Mesenchymal stem cell (in vitro differentiated cells and primary cell): ENCODE data around the gene SH3PXD2A.
"Not testable (repeated sequence)": the region's sequence is repeated elsewhere in the genome, so short reads cannot be mapped to it uniquely, and the experiment has no call there.

Experiments used
- DNase-seq: peaks from one replicate; pipeline ENCODE4 v3.0.0-alpha.2; 2013
- H2AFZ ChIP-seq: one replicate; pipeline ENCODE4 v1.6.1; 2013; ENCODE audit warnings: low read depth, mild to moderate bottlenecking, control low read depth, inconsistent platforms, low read length, moderate library complexity
- H2AK5ac ChIP-seq: 2 replicates; pipeline ENCODE4 v1.6.1; 2013; ENCODE audit warnings: low read length, moderate library complexity, mild to moderate bottlenecking, inconsistent platforms; ENCODE audit not compliant: severe bottlenecking
- H2BK120ac ChIP-seq: one replicate; pipeline ENCODE4 v1.6.1; 2013; ENCODE audit warnings: low read depth, mild to moderate bottlenecking, inconsistent platforms, low read length, moderate library complexity
- H2BK12ac ChIP-seq, 2 experiments: one replicate each; pipeline ENCODE4 v1.6.1; 2013; ENCODE audit warnings: inconsistent platforms in 2 of 2, low read length in 2 of 2, mild to moderate bottlenecking in 2 of 2, moderate library complexity in 2 of 2, control low read depth in 1 of 2
- H2BK15ac ChIP-seq: one replicate; pipeline ENCODE4 v1.6.1; 2013; ENCODE audit warnings: mild to moderate bottlenecking, low read depth, inconsistent platforms; ENCODE audit not compliant: poor library complexity, severe bottlenecking
- H2BK5ac ChIP-seq: 2 replicates; pipeline ENCODE4 v1.6.1; 2013; ENCODE audit warnings: low read depth, mild to moderate bottlenecking, low read length, control low read depth, inconsistent platforms; ENCODE audit not compliant: poor library complexity, severe bottlenecking
- H3K14ac ChIP-seq, 2 experiments: one replicate each; pipeline ENCODE4 v1.6.1; 2013; ENCODE audit warnings: inconsistent platforms in 2 of 2, low read length in 2 of 2, control low read depth in 1 of 2, mild to moderate bottlenecking in 1 of 2, moderate library complexity in 1 of 2
- H3K18ac ChIP-seq, 2 experiments: one replicate each; pipeline ENCODE4 v1.6.1; 2013; ENCODE audit warnings: inconsistent platforms in 2 of 2, low read length in 2 of 2, control low read depth in 1 of 2, low read depth in 1 of 2, mild to moderate bottlenecking in 1 of 2
- H3K23ac ChIP-seq, 2 experiments: one replicate each; pipeline ENCODE4 v1.6.1; 2013; ENCODE audit warnings: inconsistent platforms in 2 of 2, low read length in 2 of 2, mild to moderate bottlenecking in 2 of 2, moderate library complexity in 2 of 2, control low read depth in 1 of 2
- H3K27ac ChIP-seq: 2 replicates; pipeline ENCODE4 v1.5.1; 2013; ENCODE audit warnings: mild to moderate bottlenecking, moderate library complexity, low read length, control low read depth, inconsistent platforms; ENCODE audit not compliant: poor library complexity, severe bottlenecking
- H3K27me3 ChIP-seq, 2 experiments: 2 replicates each; pipeline versions ENCODE4 v1.6.1 to v1.7.0; 2013; ENCODE audit warnings: low read length in 2 of 2, mild to moderate bottlenecking in 2 of 2, moderate library complexity in 2 of 2, control low read depth in 1 of 2, inconsistent platforms in 1 of 2; ENCODE audit not compliant: control insufficient read depth in 1 of 2, insufficient read depth in 1 of 2
- H3K36me3 ChIP-seq, 2 experiments: 2 replicates each; pipeline versions ENCODE4 v1.6.1 to v1.7.0; 2013; ENCODE audit warnings: low read length in 2 of 2, control low read depth in 1 of 2, inconsistent platforms in 1 of 2, low read depth in 1 of 2, mild to moderate bottlenecking in 1 of 2; ENCODE audit not compliant: insufficient read depth in 2 of 2, control insufficient read depth in 1 of 2
- H3K4ac ChIP-seq, 2 experiments: one replicate each; pipeline ENCODE4 v1.6.1; 2013; ENCODE audit warnings: inconsistent platforms in 2 of 2, low read length in 2 of 2, mild to moderate bottlenecking in 2 of 2, moderate library complexity in 2 of 2, control low read depth in 1 of 2, low read depth in 1 of 2
- H3K4me1 ChIP-seq: 2 replicates; pipeline ENCODE4 v1.6.1; 2013; ENCODE audit warnings: low read depth, low read length, control low read depth; ENCODE audit not compliant: control insufficient read depth, insufficient read depth
- H3K4me2 ChIP-seq: 2 replicates; pipeline ENCODE4 v1.6.1; 2013; ENCODE audit warnings: low read length, mild to moderate bottlenecking, inconsistent platforms; ENCODE audit not compliant: poor library complexity, severe bottlenecking
- H3K4me3 ChIP-seq, 2 experiments: 2 replicates each; pipeline versions ENCODE4 v1.5.1 to v1.7.0; 2013; ENCODE audit warnings: low read length in 2 of 2, mild to moderate bottlenecking in 2 of 2, control low read depth in 1 of 2, low read depth in 1 of 2; ENCODE audit not compliant: insufficient read depth in 1 of 2
- H3K79me1 ChIP-seq: replicated peaks from 2 replicates; pipeline ENCODE4 v1.6.1; 2013; ENCODE audit warnings: mild to moderate bottlenecking, control low read depth, low read length, inconsistent platforms; ENCODE audit not compliant: poor library complexity, severe bottlenecking
- H3K9ac ChIP-seq: 2 replicates; pipeline ENCODE4 v1.7.0; 2013; ENCODE audit warnings: mild to moderate bottlenecking, low read length, moderate library complexity
- H3K9me3 ChIP-seq: 2 replicates; pipeline ENCODE4 v1.7.0; 2013; ENCODE audit warnings: mild to moderate bottlenecking, low read length; ENCODE audit not compliant: control insufficient read depth
- H4K8ac ChIP-seq: one replicate; pipeline ENCODE4 v1.6.1; 2013; ENCODE audit warnings: inconsistent platforms, mild to moderate bottlenecking, low read length, moderate library complexity
- H4K91ac ChIP-seq: one replicate; pipeline ENCODE4 v1.6.1; 2013; ENCODE audit warnings: mild to moderate bottlenecking, low read length, inconsistent platforms
- WGBS: methylation state at CpG from one replicate; pipeline ENCODE4 v1.1.7; 2013; ENCODE audit warnings: mixed read lengths; 5-methylcytosine and 5-hydroxymethylcytosine counted together

SH3PXD2A gene

DNA sequence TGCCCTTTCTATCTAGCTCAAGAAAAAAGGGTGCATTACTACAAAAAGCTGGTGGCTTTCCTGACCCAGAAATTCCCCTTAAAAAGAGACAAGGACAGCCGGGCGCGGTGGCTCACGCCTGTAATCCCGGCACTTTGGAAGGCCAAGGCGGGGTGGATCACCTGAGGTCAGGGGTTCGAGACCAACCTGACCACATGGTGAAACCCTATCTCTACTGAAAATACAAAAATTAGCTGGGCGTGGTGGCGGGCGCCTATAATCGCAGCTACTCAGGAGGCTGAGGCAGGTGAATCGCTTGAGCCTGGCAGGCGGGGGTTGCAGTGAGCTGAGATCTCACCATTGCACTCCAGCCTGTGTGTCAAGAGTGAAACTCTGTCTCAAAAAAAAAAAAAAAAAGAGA lies 82.5 kb downstream of the SH3PXD2A start:
- H3K4me1 ChIP-seq: peaks cover 16% of the 10 kb centered on the region
- not testable (repeated sequence) for H4K8ac ChIP-seq, H3K79me1 ChIP-seq, H3K36me3 ChIP-seq, H2AFZ ChIP-seq, H4K91ac ChIP-seq, H3K9me3 ChIP-seq, H3K14ac ChIP-seq, H2AK5ac ChIP-seq, H3K4ac ChIP-seq, H2BK120ac ChIP-seq, H3K27me3 ChIP-seq, H3K23ac ChIP-seq, H2BK12ac ChIP-seq, DNase-seq, H2BK5ac ChIP-seq
- peak overlapping the region; percentile 2 for H2BK15ac ChIP-seq
- peak overlapping the region in 1 of 2 experiments; percentile 47 for H3K18ac ChIP-seq
- H3K27ac ChIP-seq: peak overlapping the region; percentile 67
- peak overlapping the region; percentile 93 for H3K4me2 ChIP-seq
- H3K4me3 ChIP-seq: peak overlapping the region in 1 of 2 experiments; percentile 74
- 53% methylated on average over 13 of the region's 13 CpGs for WGBS
- H3K9ac ChIP-seq: peak overlapping the region; percentile 80

DNA sequence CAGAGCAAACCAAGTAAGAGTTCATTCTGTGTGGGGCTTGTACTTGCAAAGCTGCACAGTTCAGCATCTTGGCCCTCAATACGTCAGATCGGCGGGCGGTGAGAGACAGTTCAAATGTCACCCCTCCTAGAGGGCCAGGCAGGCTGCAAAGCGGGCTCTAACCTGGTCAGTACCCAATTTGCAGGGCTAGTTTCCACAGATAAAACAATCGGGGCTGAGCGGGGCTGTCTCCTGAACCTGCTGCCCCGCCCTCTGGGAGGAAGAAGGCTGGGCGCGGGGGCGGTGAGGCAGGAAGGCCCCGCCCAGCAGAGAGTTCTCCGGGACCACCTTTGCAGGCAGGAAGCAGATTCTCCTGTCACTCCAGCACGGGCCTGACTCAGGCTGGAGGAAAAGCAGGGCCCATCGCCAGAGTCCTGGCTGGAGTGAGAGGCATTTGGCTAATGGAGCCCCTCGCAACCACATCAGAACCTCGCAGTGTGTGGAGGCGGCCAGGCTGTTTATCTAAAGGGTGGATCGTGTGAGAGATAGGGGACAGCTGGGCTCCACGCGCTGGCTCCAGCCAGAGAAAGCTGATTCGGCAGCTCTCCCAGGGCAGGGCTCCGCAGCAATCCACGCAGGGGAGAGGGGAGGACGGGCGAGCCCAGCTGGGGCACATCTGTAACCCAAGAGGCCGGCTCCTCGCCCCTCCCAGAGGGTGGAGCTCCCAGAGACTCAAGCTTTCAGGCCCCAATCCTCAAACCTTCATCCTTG lies 83.1 kb downstream of the SH3PXD2A start:
- peak overlapping the region; percentile 16 to 64 for H3K18ac ChIP-seq
- H2BK5ac ChIP-seq: no peak overlapping the region
- WGBS: 1% methylated on average over 28 of the region's 28 CpGs

DNA sequence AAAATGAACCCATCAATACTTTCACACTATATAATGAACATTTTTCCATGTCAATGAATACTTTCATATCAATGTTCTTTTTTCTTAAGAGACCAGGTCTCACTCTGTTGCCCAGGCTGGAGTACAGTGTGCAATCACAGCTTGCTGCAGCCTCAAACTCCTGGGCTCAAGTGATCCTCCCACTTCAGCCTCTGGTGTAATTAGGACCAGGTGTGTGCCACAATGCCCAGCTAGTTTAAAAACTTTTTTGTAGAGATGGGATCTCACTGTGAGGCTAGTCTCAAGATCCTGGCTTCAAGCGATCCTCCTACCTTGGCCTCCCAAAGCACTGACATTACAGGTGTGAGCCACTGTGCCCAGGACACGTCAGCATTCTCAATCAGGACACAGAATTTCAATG lies 85.2 kb downstream of the SH3PXD2A start:
- peaks cover 37% of the 10 kb centered on the region for H3K4me1 ChIP-seq
- H3K27ac ChIP-seq: no peak overlapping the region
- H4K91ac ChIP-seq: no peak overlapping the region
- H2BK15ac ChIP-seq: no peak overlapping the region
- no peak overlapping the region for H3K23ac ChIP-seq
- WGBS: 89% methylated on average over 2 of the region's 2 CpGs
- H2BK12ac ChIP-seq: no peak overlapping the region
- no peak overlapping the region for H2BK120ac ChIP-seq
- no peaks in the 10 kb centered on the region for H3K9me3 ChIP-seq
- no peak overlapping the region for H3K4me2 ChIP-seq
- no peak overlapping the region for H3K4ac ChIP-seq
- no peak overlapping the region for H2BK5ac ChIP-seq
- H3K18ac ChIP-seq: no peak overlapping the region
- no peaks in the 10 kb centered on the region for H3K79me1 ChIP-seq
- H3K14ac ChIP-seq: no peak overlapping the region
- H3K4me3 ChIP-seq: no peak overlapping the region
- DNase-seq: no peak
- H3K27me3 ChIP-seq: no peaks in the 10 kb centered on the region
- H4K8ac ChIP-seq: no peak overlapping the region
- H3K36me3 ChIP-seq: peaks cover 0 to 10% of the 10 kb centered on the region in 2 experiments
- no peak overlapping the region for H2AFZ ChIP-seq
- H2AK5ac ChIP-seq: no peak overlapping the region
- H3K9ac ChIP-seq: no peak overlapping the region

More for the DNA sequence above, 83.1 kb downstream of the SH3PXD2A start:
- Histone ChIP-seq H3K9ac (peak overlapping the region; percentile 80), H3K14ac (no peak overlapping the region), H3K4me3 (peak overlapping the region; percentile 41 to 74), H4K91ac (peak overlapping the region; percentile 15), H4K8ac (peak overlapping the region; percentile 73), H3K9me3 (no peaks in the 10 kb centered on the region), H3K23ac (no peak overlapping the region), H3K27ac (peak overlapping the region; percentile 67), H3K79me1 (no peaks in the 10 kb centered on the region), H2BK12ac (peak overlapping the region in 1 of 2 experiments; percentile 6), H3K4ac (peak overlapping the region in 1 of 2 experiments; percentile 64), H3K4me1 (peaks cover 21% of the 10 kb centered on the region), H2AK5ac (no peak overlapping the region), H2AFZ (peak overlapping the region; percentile 68), H2BK120ac (peak overlapping the region; percentile 52), H2BK15ac (peak overlapping the region; percentile 2), H3K4me2 (peak overlapping the region; percentile 93), H3K36me3 (no peaks in the 10 kb centered on the region), H3K27me3 (no peaks in the 10 kb centered on the region)
- DNase-seq: peak; percentile 94

DNA sequence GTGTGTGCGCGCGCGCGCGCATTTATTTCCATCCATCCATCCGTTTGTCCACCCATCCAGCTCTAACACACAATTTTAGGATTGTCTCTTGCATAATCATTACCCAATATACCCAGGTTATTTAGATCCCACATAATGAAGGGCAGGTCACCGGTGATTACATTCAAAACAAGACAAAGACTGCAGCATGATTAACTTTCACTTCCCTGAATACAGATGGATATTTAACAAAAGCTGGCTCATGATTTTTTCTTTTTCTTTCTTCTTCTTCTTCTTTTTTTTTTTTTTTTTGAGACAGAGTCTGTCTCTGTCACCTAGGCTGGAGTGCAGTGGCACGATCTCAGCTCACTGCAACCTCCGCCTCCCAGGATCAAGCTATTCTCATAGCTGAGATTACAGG lies 86.2 kb downstream of the SH3PXD2A start:
- Histone ChIP-seq H3K4me2 (no peak overlapping the region), H3K9me3 (no peaks in the 10 kb centered on the region), H3K27me3 (no peaks in the 10 kb centered on the region), H3K4ac (no peak overlapping the region), H2AK5ac (no peak overlapping the region), H4K91ac (no peak overlapping the region), H3K36me3 (peaks cover 0 to 18% of the 10 kb centered on the region in 2 experiments), H2BK120ac (no peak overlapping the region), H3K18ac (no peak overlapping the region), H2BK12ac (no peak overlapping the region), H2BK5ac (no peak overlapping the region), H3K4me1 (peaks cover 41% of the 10 kb centered on the region), H2BK15ac (no peak overlapping the region), H3K27ac (no peak overlapping the region), H3K14ac (no peak overlapping the region), H3K79me1 (no peaks in the 10 kb centered on the region), H2AFZ (no peak overlapping the region), H3K23ac (no peak overlapping the region), H4K8ac (no peak overlapping the region), H3K9ac (no peak overlapping the region), H3K4me3 (no peak overlapping the region)
- WGBS: 96% methylated on average over 4 of the region's 10 CpGs
- no peak for DNase-seq
